ENCODE results near the gene PMS2.
"Not testable (repeated sequence)": the region's sequence is repeated elsewhere in the genome, so short reads cannot be mapped to it uniquely, and the experiment has no call there.

Gene PMS2

GRCh38 chr7:6015917-6016652 is 7.2 kb upstream of the PMS2 start:
- DNase-seq (ENCODE audit: low spot score), result no peak

GRCh38 chr7:6012355-6013104 is 3.7 kb upstream of the PMS2 start:
- DNase-seq (ENCODE audit: low spot score), result no peak

GRCh38 chr7:6011541-6011940 is 2.7 kb upstream of the PMS2 start:
- no peak for DNase-seq (ENCODE audit: low spot score)

GRCh38 chr7:6010370-6010769 is 1.5 kb upstream of the PMS2 start:
- not testable (repeated sequence) for DNase-seq (ENCODE audit: low spot score)

GRCh38 chr7:6007835-6008590 is 836 bp downstream of the PMS2 start:
- not testable (repeated sequence) for DNase-seq (ENCODE audit: low spot score)

GRCh38 chr7:6007386-6007785 is 1.5 kb downstream of the PMS2 start:
- DNase-seq (ENCODE audit: low spot score), result no peak

GRCh38 chr7:5997210-5997808 is 11.5 kb downstream of the PMS2 start:
- DNase-seq (ENCODE audit: low spot score), result no peak

- not testable (repeated sequence) for DNase-seq (ENCODE audit: low spot score)
Measured at GRCh38 chr7:5987061-5987460, 21.8 kb downstream of the PMS2 start.

- DNase-seq (ENCODE audit: low spot score), result not testable (repeated sequence)
Measured at GRCh38 chr7:5979680-5980314, 29.1 kb downstream of the PMS2 start.

- DNase-seq (ENCODE audit: low spot score), result not testable (repeated sequence)
Measured at GRCh38 chr7:5973580-5973979, 35.3 kb downstream of the PMS2 start.

GRCh38 chr7:5970347-5970911 is 38.4 kb downstream of the PMS2 start, which contains the start of gene RSPH10B:
Gene RSPH10B, minus strand, starts transcription at chr7:5970689. Its CDS starts 3,573 bp downstream, at chr7:5967116.
- peak; percentile 46 for DNase-seq (ENCODE audit: low spot score)

- DNase-seq (ENCODE audit: low spot score), result not testable (repeated sequence)
Measured at GRCh38 chr7:5963810-5964209, 45.0 kb downstream of the PMS2 start.

- DNase-seq (ENCODE audit: low spot score), result not testable (repeated sequence)
Measured at GRCh38 chr7:5963205-5963604, 45.6 kb downstream of the PMS2 start.

- DNase-seq (ENCODE audit: low spot score), result not testable (repeated sequence)
Measured at GRCh38 chr7:5934945-5935450, 73.9 kb downstream of the PMS2 start.

- not testable (repeated sequence) for DNase-seq (ENCODE audit: low spot score)
Measured at GRCh38 chr7:5931905-5932644, 76.8 kb downstream of the PMS2 start.

GRCh38 chr7:5931250-5931649 is 77.6 kb downstream of the PMS2 start:
- DNase-seq (ENCODE audit: low spot score), result not testable (repeated sequence)

GRCh38 chr7:5930290-5930689 is 78.6 kb downstream of the PMS2 start:
- not testable (repeated sequence) for DNase-seq (ENCODE audit: low spot score)

GRCh38 chr7:5926263-5926870 is 82.5 kb downstream of the PMS2 start:
- DNase-seq (ENCODE audit: low spot score), result not testable (repeated sequence)

- DNase-seq (ENCODE audit: low spot score), result not testable (repeated sequence)
Measured at GRCh38 chr7:5924630-5925029, 84.2 kb downstream of the PMS2 start.

- not testable (repeated sequence) for DNase-seq (ENCODE audit: low spot score)
Measured at GRCh38 chr7:5924180-5924579, 84.7 kb downstream of the PMS2 start.
